WI38 (cell line): Measurements from ENCODE around the gene F12.

Experiments used
- H3K4me3 ChIP-seq: 2 replicates; pipeline ENCODE4 v1.5.1; 2011; ENCODE audit warnings: low read depth, mild to moderate bottlenecking, control low read depth, low read length
- TF ChIP-seq, protein P1 (sequence below): IDR thresholded peaks from 2 replicates; pipeline ENCODE4 v1.5.1; 2012; ENCODE audit warnings: low read depth, mild to moderate bottlenecking, control low read depth, low read length

Gene F12

DNA sequence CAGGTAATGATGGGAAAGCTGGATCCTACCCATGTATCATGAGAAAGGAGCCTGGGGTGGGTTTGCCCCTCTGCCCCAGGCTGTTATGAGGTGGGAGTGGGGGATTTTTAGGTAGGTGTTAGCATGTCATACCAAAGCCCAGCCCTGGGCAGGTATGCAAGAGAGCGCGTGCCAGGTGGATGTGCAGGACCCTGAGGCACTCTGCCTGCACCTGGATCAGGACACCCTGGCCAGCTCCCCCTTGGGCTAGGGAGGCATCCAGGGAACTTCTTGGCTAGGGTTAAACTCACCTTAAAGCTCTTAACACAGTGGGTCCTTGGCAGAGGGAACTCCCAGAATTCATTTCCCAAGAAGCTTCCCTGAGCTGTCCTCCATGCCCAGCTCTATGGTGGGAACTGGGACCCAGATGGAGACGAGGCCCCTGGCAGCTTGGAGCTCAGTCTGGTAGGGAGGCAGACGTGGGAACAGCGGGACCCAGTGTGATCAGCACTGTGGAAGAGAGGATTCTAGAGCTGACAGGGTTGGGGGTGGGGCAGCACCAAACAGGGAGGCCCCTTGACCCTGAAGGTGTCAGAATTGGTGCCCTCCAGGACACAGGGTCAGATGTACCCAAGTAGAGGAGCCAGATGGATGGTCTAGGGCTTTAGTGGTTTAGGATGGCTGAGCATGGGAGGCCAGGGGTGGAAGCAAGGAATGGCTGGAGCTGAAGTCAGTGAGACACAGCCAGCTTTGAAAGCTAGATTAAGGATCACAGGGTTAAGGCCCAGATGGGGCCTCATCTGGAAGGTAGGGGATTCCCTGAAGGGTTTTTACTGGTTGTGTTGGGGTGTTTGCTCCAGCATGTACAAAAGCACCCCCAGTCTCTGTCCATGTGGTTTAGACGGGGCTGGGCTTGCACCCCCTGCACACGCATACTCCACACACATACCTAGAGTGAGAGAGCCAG lies 35.0 kb upstream of the F12 start:
- TF ChIP-seq, protein P1, sequence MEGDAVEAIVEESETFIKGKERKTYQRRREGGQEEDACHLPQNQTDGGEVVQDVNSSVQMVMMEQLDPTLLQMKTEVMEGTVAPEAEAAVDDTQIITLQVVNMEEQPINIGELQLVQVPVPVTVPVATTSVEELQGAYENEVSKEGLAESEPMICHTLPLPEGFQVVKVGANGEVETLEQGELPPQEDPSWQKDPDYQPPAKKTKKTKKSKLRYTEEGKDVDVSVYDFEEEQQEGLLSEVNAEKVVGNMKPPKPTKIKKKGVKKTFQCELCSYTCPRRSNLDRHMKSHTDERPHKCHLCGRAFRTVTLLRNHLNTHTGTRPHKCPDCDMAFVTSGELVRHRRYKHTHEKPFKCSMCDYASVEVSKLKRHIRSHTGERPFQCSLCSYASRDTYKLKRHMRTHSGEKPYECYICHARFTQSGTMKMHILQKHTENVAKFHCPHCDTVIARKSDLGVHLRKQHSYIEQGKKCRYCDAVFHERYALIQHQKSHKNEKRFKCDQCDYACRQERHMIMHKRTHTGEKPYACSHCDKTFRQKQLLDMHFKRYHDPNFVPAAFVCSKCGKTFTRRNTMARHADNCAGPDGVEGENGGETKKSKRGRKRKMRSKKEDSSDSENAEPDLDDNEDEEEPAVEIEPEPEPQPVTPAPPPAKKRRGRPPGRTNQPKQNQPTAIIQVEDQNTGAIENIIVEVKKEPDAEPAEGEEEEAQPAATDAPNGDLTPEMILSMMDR, result no peak
- no peak overlapping the region for H3K4me3 ChIP-seq

DNA sequence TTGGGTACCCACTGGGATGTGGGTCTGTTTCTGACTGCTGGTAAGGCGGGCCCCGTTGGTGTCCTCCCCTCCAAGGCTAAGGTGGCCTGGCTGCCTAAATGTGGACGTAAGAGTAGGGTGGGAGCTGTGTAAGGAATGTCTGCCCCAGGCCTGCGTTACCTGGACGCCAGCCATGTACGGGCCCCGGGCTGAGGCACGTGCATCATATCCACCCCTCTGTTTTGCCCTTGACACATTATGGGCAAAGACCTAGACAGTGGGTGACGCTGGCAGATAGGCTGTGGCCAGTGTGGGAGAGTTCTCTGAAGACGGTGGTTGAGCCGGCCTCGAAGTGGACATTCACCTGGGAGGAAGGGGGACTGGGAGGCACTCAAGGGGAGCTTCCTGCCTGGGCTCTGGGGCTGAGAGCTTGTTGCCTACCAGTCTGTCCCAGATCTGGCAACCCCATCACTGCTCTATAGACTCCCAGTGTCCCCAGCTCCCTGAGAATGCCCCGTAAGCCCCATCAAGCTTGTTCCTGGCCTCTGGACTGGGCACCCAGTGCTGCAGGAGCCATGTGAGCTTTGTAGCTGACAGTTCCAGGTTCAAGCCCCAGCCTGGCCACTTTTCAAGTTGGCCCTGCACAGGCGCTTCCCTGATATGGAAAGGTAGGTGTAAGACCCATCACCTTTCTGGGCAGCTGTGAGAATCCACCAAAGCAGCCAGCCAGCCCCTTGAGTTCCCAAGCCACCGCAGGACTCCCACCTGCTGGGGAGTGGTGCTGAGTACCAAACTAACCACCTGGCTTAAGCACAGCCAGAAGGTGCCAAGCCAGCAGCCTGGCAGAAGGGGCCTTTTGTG lies 34.0 kb upstream of the F12 start:
- TF ChIP-seq, protein P1, result no peak

DNA sequence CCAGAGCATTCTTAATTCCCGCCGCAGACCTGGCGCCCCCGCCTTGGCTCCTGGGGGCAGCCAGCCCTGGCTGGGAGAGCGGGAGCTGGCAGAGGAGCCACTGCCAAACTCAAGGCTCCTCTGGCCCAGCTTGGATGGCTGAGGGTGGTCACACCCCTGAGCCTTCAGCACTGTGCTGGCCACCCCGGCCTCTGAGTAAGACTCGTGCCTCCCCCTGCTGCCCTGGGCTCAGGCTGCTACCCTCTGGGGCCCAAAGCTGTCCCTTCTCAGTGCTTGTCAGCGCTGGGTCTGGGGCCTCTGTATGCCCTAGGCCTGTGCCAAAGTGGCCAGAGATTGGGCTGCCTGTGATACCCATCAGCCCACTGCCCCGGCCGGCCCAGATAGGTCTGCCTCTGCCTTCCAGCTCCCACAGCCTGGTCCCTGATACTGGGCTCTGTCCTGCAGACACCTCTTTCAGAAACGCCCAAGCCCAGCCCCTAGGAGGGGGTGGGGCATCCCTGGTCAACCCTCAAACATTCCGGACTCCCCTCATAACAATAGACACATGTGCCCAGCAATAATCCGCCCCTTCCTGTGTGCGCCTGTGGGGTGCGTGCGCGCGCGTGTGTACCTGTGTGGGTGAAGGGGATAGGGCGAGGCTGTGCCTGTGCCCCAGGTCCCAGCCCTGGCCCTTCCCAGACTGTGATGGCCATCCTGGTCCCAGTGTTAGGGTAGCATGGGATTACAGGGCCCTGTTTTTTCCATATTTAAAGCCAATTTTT lies 32.9 kb upstream of the F12 start:
- H3K4me3 ChIP-seq, result no peak overlapping the region
- TF ChIP-seq, protein P1, result no peak

More for the DNA sequence above, 34.0 kb upstream of the F12 start:
- H3K4me3 ChIP-seq, result no peak overlapping the region

DNA sequence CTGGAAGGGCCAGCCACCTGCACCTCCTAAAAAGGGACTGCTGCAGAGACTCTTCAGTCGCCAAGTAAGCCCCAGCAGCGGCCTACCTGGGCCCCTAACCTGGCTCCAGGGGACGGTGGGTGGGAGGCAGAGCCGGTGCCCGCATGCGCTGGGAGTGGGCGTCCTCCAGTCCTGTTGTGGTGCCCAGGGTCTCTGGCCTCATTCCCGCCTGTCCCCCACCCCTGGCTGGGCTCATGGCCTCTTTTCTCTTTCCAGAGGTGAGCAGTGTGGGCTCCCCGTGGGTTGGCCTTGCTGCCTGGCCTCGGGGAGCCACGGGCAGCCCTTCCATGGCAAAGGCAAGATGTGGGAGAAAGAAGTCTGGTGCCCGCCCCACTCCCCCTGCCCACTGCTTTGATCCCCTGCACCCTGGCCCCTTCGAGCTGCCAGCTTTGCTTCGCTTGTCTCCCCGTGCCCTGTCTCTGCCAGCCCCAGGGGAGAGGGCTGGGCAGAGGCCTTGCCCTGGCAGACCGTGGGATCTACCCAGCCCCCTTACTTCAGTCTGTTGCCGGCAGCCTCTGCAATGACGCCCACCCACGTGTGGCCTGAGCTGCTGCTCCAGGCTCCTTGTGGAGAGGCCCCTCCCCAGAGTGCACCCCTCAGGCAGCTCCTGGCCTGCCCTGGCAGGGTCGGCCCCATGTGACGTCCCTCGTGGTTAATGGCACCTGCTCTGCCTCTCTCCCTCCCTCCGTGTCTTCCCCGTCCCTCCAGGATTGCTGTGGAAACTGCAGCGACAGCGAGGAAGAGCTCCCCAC lies 31.8 kb upstream of the F12 start:
- TF ChIP-seq, protein P1, result no peak
- H3K4me3 ChIP-seq, result no peak overlapping the region

DNA sequence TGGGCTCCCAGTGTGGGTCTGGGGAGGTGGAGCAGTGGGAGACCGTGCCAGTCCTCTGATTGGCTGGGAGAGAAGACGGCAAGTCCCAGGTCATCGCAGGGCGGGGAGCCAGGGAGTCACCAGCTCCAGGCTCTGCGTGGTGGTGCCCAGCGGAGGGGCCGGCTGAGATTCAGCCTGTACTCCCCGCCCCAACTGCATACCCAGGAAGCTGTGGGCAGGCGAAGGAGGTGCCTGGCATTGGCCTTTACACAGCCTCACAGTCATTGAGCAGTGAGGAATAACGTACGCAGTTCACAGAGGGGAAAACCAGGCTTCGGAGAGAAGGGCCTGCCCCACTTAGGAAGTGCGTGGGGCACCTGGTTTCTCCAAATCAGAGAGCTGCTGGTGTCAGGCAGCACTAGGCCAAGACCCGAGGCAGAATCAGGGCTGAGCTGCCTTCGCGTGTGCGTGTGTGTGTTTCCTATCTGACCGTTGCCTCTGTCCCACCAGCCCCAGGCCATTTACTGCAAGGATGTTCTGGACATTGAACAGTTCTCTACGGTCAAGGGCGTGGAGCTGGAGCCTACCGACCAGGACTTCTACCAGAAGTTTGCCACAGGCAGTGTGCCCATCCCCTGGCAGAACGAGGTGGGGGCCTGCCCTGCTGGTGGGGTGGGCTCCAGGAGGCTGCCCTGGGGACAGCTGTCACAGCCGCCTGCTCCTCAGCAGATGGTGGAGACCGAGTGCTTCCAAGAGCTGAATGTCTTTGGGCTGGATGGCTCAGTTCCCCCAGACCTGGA lies 31.0 kb upstream of the F12 start:
- H3K4me3 ChIP-seq, result no peak overlapping the region
- TF ChIP-seq, protein P1, result no peak
